GM23338 (cell line): ENCODE measurements around the gene ALPP.

Experiments
- CREB1 ChIP-seq: fragments of 250-450 bp; sonication (Bioruptor Pico); IDR thresholded peaks from 2 replicates; pipeline ENCODE4 v1.5.0; 2020; ENCODE audit warnings: low read depth, mild to moderate bottlenecking, moderate library complexity
- CTCF ChIP-seq, 2 experiments: fragments of 200-600 bp in 1 of 2; sonication (generic) in 1 of 2; conservative IDR thresholded peaks; 2 replicates each; pipeline versions ENCODE4 v1.5.1 to v1.6.1; 2016 to 2017; ENCODE audit warnings: antibody characterized with exemption in 2 of 2, low read depth in 2 of 2, mild to moderate bottlenecking in 2 of 2, moderate library complexity in 1 of 2
- EZH2 ChIP-seq: fragments of 200-600 bp; sonication (generic); IDR thresholded peaks from one replicate; pipeline ENCODE4 v1.8.0; 2017; ENCODE audit warnings: antibody characterized with exemption, mild to moderate bottlenecking, low read depth; ENCODE audit not compliant: unreplicated experiment
- EZH2phosphoT487 ChIP-seq: fragments of 200-600 bp; sonication (generic); IDR thresholded peaks from one replicate; pipeline ENCODE4 v1.8.1; 2018; ENCODE audit warnings: antibody characterized with exemption; ENCODE audit not compliant: unreplicated experiment

- TF ChIP-seq CTCF (conservative IDR thresholded peaks at IDR 0.05; ENCODE audit: low read depth in 2 of 2) (no peak), CREB1 (CRISPR knock-in tag) (no peak), EZH2 (peak; percentile 27), EZH2phosphoT487 (no peak)
Observed at GRCh38 chr2:232387451-232388171, 9.1 kb downstream of the ALPP start.
